Astrocyte of the spinal cord (primary cell): ENCODE data around the gene WTAP.

ENCODE experiments used
- DNase-seq: peaks from one replicate; pipeline ENCODE4 v3.0.0; 2011; ENCODE audit warnings: low read depth, low spot score
- H3K4me3 ChIP-seq: 2 replicates; pipeline ENCODE4 v1.5.1; 2011; ENCODE audit warnings: low read depth, mild to moderate bottlenecking, low read length, moderate library complexity
- in situ Hi-C: cut with HindIII; loops from 2 replicates; pipeline ENCODE4 v1.10.0; 2017; ENCODE audit warnings: low sequenced_read_pairs
- TF ChIP-seq, protein P1 (sequence below): IDR thresholded peaks from 2 replicates; pipeline ENCODE4 v1.5.1; 2012; ENCODE audit warnings: low read depth, mild to moderate bottlenecking, low read length, inconsistent platforms

Gene WTAP

DNA sequence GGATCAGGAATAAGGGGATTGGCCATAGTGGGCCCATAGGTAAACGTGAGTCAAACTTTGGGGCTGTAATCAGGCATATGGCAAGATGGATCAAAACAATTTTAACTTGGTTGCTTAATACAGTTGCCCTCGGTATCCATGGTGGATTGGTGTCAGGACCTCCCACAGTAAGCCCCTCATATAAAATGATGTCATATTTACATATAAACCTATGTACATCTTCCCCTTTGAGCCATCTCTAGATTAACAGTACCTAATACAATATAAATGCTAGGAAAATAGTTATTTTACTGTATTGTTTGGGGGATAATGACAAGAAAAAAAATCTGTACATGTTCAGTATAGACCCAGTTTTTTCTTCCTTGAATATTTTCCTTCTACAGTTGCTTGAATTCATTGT, 27.1 kb downstream of the WTAP start:
- TF ChIP-seq, protein P1, sequence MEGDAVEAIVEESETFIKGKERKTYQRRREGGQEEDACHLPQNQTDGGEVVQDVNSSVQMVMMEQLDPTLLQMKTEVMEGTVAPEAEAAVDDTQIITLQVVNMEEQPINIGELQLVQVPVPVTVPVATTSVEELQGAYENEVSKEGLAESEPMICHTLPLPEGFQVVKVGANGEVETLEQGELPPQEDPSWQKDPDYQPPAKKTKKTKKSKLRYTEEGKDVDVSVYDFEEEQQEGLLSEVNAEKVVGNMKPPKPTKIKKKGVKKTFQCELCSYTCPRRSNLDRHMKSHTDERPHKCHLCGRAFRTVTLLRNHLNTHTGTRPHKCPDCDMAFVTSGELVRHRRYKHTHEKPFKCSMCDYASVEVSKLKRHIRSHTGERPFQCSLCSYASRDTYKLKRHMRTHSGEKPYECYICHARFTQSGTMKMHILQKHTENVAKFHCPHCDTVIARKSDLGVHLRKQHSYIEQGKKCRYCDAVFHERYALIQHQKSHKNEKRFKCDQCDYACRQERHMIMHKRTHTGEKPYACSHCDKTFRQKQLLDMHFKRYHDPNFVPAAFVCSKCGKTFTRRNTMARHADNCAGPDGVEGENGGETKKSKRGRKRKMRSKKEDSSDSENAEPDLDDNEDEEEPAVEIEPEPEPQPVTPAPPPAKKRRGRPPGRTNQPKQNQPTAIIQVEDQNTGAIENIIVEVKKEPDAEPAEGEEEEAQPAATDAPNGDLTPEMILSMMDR: no peak
- in situ Hi-C loops: no loop called here

DNA sequence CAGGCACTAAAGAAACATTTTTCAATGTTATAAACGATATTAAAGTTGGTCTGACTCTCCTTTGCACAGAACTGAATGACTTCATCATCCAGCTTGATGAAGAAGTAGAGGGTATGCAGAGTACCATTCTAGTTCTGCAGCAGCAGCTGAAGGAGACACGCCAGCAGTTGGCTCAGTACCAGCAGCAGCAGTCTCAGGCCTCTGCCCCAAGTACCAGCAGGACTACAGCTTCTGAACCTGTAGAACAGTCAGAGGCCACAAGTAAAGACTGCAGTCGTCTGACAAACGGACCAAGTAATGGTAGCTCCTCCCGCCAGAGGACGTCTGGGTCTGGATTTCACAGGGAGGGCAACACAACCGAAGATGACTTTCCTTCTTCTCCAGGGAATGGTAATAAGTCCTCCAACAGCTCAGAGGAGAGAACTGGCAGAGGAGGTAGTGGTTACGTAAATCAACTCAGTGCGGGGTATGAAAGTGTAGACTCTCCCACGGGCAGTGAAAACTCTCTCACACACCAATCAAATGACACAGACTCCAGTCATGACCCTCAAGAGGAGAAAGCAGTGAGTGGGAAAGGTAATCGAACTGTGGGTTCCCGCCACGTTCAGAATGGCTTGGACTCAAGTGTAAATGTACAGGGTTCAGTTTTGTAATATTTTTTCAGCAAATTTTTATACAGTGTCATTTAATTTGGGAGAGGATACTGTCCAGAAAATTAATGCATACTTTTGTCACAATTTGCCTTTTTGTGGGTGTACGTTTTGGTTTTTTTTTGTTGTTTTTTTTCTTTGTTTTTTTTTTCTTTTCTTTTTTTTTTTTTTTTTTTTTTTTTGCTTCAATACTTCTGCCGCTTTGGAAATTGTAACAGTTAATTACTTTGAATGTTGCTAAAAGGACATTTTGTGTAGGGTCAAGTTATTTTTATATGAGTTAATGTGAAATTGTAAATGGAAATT, 27.9 kb downstream of the WTAP start:
- H3K4me3 ChIP-seq: no peak overlapping the region
- TF ChIP-seq, protein P1: no peak
- no peak for DNase-seq
- in situ Hi-C loops: no loop called here

More for the DNA sequence above, 27.1 kb downstream of the WTAP start:
- no peak overlapping the region for H3K4me3 ChIP-seq
- no peak for DNase-seq

DNA sequence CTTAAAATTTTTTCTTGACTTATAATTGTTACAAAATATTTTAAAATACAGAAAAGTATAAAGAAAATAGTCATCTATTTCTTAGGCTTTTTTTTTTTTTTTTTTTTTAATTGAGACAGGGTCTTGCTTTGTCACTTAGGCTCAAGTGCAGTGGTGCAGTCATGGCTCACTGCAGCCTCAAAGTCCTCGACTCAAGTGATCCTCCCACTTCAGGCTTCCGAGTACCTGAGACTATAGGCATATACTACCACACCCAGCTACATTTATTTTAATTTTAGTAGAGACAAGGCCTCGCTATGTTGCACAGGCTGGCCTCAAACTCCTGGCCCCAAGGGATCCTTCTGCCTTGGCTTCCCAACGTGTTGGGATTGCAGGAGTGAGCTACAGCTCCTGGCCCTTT, 29.2 kb downstream of the WTAP start:
- TF ChIP-seq, protein P1: no peak
- H3K4me3 ChIP-seq: no peak overlapping the region
- DNase-seq: no peak
- in situ Hi-C loops: no loop called here

DNA sequence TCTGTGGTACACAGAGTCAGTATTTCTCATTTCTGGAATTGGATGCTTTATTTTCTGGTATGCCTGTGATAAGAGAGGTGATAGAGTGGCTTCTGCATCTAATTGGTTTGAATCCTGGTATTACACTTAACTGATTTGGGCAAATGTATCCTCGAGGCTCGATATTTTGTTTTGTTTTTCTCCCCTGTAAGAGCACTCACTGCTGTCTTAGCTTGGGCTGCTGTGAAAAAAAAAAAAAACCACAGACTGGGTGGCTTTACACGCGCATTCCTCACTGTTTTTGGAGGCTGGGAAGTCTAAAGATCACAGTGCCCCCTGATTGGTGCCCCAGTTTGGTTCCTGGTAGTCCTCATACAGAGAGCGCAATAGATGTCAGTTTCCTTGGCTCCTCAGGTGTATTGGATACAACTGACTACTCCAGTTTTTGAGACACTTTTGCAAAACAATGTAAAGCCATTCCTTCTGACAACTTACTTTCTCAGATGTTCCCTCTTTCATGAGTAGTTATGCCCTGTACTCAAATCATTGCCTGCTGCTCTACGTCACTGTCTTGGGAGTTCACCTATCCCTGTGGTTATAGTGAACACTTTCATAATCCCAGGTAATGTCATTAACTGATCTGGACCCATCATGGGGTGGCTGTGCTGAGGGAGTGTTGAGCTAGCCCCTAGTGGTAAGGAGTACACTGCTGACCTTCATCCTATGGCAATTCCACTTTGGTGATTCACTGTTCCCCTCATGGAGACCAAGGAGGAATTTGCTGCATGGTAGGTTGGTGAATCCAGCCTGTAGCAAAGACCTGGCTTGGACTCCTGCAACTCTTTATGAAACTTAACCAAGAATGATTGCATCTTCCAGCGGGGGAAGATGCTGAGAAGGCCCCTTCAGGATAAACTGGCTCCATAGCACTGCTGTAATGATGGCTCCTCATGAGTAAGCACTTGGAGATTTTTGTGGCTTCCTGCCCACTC, 31.0 kb downstream of the WTAP start:
- in situ Hi-C loops: no loop called here
- TF ChIP-seq, protein P1: peak; percentile 26
- peak; percentile 51 for DNase-seq
- H3K4me3 ChIP-seq: no peak overlapping the region

DNA sequence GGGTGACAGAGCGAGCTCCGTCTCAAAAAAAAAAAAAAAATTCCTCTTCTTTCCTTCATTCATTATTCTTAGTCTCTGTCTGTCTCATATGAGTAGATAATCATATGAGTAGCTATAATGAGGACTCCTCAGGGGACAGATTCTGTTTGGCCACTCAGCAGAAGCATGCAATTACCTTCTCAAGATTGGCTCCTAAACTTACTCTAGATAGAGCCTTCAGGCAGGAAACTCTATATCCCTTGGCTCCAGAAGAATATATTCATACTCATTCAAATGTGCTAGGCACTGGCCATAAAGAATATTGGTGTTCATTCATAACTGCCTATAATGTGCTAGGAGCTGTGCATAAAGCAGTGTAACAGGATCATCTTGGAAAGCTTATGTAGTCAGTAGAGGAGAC, 32.3 kb downstream of the WTAP start:
- H3K4me3 ChIP-seq: no peak overlapping the region
- in situ Hi-C loops: no loop called here
- DNase-seq: no peak
- TF ChIP-seq, protein P1: no peak

DNA sequence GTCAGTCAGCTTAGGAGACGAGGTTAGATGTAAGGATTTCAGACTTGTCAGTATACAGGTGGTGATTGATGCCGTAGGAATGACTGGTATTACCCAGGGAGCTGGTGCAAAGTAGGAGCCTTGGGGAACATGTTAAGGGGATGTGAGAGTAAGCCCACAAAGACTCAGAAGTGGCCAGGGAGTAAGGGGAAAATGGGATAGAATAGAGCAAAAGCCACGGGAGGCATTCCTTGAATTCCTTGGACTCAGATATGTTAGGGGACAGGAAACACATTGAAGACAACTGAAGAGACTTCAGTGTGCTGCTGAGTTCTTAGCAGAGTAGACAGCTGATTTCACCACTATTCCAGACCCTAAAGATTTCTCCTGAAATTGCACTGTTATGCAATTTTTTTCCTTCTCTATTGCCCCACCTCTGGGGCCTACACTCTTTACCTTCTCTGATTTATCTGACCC, 33.3 kb downstream of the WTAP start:
- TF ChIP-seq, protein P1: no peak
- in situ Hi-C loops: no loop called here
- DNase-seq: peak; percentile 50
- H3K4me3 ChIP-seq: no peak overlapping the region
